ENCODE results near the gene MYRIP.

- TF ChIP-seq, protein P1, sequence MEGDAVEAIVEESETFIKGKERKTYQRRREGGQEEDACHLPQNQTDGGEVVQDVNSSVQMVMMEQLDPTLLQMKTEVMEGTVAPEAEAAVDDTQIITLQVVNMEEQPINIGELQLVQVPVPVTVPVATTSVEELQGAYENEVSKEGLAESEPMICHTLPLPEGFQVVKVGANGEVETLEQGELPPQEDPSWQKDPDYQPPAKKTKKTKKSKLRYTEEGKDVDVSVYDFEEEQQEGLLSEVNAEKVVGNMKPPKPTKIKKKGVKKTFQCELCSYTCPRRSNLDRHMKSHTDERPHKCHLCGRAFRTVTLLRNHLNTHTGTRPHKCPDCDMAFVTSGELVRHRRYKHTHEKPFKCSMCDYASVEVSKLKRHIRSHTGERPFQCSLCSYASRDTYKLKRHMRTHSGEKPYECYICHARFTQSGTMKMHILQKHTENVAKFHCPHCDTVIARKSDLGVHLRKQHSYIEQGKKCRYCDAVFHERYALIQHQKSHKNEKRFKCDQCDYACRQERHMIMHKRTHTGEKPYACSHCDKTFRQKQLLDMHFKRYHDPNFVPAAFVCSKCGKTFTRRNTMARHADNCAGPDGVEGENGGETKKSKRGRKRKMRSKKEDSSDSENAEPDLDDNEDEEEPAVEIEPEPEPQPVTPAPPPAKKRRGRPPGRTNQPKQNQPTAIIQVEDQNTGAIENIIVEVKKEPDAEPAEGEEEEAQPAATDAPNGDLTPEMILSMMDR (IDR thresholded peaks at IDR 0.05): no peak
- TF ChIP-seq POLR2A (IDR thresholded peaks at IDR 0.05): no peak
Observed at GRCh38 chr3:40024526-40024925, 215.1 kb downstream of the MYRIP start.
